MM.1S (cell line): ENCODE measurements around the gene GATB.

ENCODE experiments used
- DNase-seq: peaks from one replicate; pipeline ENCODE4 v3.0.0-alpha.2; 2015
- H2AFZ ChIP-seq: fragments of 300-600 bp; sonication (generic); 2 replicates; pipeline ENCODE4 v1.6.0; 2016; ENCODE audit warnings: antibody characterized with exemption, low read length
- H3F3A ChIP-seq: fragments of 300-600 bp; sonication (generic); 2 replicates; pipeline ENCODE4 v1.6.1; 2016; ENCODE audit warnings: mild to moderate bottlenecking, antibody characterized with exemption, low read length, moderate library complexity, mixed read lengths; ENCODE audit not compliant: insufficient read depth
- H3K27ac ChIP-seq: fragments of 300-600 bp; sonication (generic); 2 replicates; pipeline ENCODE4 v1.5.1; 2016; ENCODE audit warnings: mild to moderate bottlenecking, low read length
- H3K27me3 ChIP-seq: fragments of 300-600 bp; sonication (generic); replicated peaks from 2 replicates; pipeline ENCODE4 v1.6.0; 2016; ENCODE audit warnings: low read length; ENCODE audit not compliant: insufficient read depth
- H3K36me3 ChIP-seq: fragments of 300-600 bp; sonication (generic); replicated peaks from 2 replicates; pipeline ENCODE4 v1.6.1; 2016; ENCODE audit warnings: mild to moderate bottlenecking, low read length, mixed read lengths; ENCODE audit not compliant: insufficient read depth
- H3K4me1 ChIP-seq: fragments of 300-600 bp; sonication (generic); 2 replicates; pipeline ENCODE4 v1.6.1; 2016; ENCODE audit warnings: low read length, mixed read lengths
- H3K4me2 ChIP-seq: fragments of 300-600 bp; sonication (generic); 2 replicates; pipeline ENCODE4 v1.6.0; 2016; ENCODE audit warnings: low read depth, low read length
- H3K4me3 ChIP-seq: fragments of 300-600 bp; sonication (generic); 2 replicates; pipeline ENCODE4 v1.5.1; 2016; ENCODE audit warnings: low read length, mixed read lengths
- H3K79me2 ChIP-seq: fragments of 300-600 bp; sonication (generic); 2 replicates; pipeline ENCODE4 v1.6.1; 2016; ENCODE audit warnings: mixed run types, low read length, mixed read lengths
- H3K9ac ChIP-seq: fragments of 300-600 bp; sonication (generic); 2 replicates; pipeline ENCODE4 v1.6.1; 2016; ENCODE audit warnings: low read length, mixed read lengths
- H3K9me2 ChIP-seq: fragments of 300-600 bp; sonication (generic); replicated peaks from 2 replicates; pipeline ENCODE4 v1.6.1; 2016; ENCODE audit warnings: mild to moderate bottlenecking, low read length, mixed read lengths; ENCODE audit not compliant: insufficient read depth
- H3K9me3 ChIP-seq: fragments of 300-600 bp; sonication (generic); replicated peaks from 2 replicates; pipeline ENCODE4 v1.6.1; 2016; ENCODE audit warnings: mild to moderate bottlenecking, low read length, mixed read lengths; ENCODE audit not compliant: insufficient read depth
- H4K20me1 ChIP-seq: fragments of 300-600 bp; sonication (generic); 2 replicates; pipeline ENCODE4 v1.6.1; 2016; ENCODE audit warnings: mild to moderate bottlenecking, low read length, moderate library complexity, mixed read lengths; ENCODE audit not compliant: insufficient read depth
- EZH2 ChIP-seq: fragments of 300-600 bp; sonication (generic); optimal IDR thresholded peaks from 2 replicates; pipeline ENCODE3; 2017; ENCODE audit warnings: low read depth, mild to moderate bottlenecking, antibody characterized with exemption, low read length, mixed read lengths
- EZH2phosphoT487 ChIP-seq: fragments of 300-600 bp; sonication (generic); IDR thresholded peaks from 2 replicates; pipeline ENCODE4 v1.6.1; 2018; ENCODE audit warnings: antibody characterized with exemption, low read length
- TF ChIP-seq, protein P1 (sequence below): fragments of 300-600 bp; sonication (generic); IDR thresholded peaks from 2 replicates; pipeline ENCODE4 v1.5.1; 2016; ENCODE audit warnings: antibody characterized with exemption, low read length, mixed read lengths

The GATB gene

DNA sequence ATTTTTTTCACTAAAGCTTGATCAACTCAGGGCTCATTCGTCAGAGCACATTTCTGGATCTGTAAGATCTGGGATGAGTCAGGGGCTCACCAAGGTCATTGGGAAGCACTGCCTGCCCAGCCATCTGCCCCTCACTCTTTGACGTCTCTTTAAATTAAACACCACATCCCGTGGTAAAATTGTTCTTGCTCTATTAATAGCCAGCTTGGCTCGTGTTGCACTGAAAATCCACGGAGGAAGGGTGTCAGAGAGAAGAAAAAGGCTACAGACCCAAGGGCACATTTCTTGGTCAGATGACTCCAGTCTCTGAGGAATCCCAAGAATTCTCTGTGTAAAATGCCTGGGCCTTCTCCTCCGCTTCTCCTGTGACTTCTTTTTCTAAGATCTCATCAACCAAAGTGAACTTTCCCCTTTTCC lies 45.7 kb upstream of the GATB start:
- H3K36me3 ChIP-seq = no peaks in the 10 kb centered on the region
- H2AFZ ChIP-seq = no peak overlapping the region
- H3K79me2 ChIP-seq = no peaks in the 10 kb centered on the region
- DNase-seq = no peak
- H3K9me3 ChIP-seq = no peaks in the 10 kb centered on the region
- no peaks in the 10 kb centered on the region for H3K4me1 ChIP-seq
- no peaks in the 10 kb centered on the region for H4K20me1 ChIP-seq
- TF ChIP-seq EZH2 = no peak
- TF ChIP-seq EZH2phosphoT487 = no peak
- TF ChIP-seq, protein P1, sequence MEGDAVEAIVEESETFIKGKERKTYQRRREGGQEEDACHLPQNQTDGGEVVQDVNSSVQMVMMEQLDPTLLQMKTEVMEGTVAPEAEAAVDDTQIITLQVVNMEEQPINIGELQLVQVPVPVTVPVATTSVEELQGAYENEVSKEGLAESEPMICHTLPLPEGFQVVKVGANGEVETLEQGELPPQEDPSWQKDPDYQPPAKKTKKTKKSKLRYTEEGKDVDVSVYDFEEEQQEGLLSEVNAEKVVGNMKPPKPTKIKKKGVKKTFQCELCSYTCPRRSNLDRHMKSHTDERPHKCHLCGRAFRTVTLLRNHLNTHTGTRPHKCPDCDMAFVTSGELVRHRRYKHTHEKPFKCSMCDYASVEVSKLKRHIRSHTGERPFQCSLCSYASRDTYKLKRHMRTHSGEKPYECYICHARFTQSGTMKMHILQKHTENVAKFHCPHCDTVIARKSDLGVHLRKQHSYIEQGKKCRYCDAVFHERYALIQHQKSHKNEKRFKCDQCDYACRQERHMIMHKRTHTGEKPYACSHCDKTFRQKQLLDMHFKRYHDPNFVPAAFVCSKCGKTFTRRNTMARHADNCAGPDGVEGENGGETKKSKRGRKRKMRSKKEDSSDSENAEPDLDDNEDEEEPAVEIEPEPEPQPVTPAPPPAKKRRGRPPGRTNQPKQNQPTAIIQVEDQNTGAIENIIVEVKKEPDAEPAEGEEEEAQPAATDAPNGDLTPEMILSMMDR = no peak
- no peak overlapping the region for H3K4me3 ChIP-seq
- H3F3A ChIP-seq = no peaks in the 10 kb centered on the region
- no peaks in the 10 kb centered on the region for H3K27me3 ChIP-seq
- no peak overlapping the region for H3K4me2 ChIP-seq
- no peak overlapping the region for H3K27ac ChIP-seq
- H3K9me2 ChIP-seq = no peaks in the 10 kb centered on the region
- no peak overlapping the region for H3K9ac ChIP-seq

- no peaks in the 10 kb centered on the region for H3F3A ChIP-seq
- H4K20me1 ChIP-seq = no peaks in the 10 kb centered on the region
- H3K9ac ChIP-seq = no peak overlapping the region
- no peak for DNase-seq
- H3K9me2 ChIP-seq = no peaks in the 10 kb centered on the region
- TF ChIP-seq EZH2phosphoT487 (no peak), EZH2 (no peak)
- TF ChIP-seq, protein P1 = no peak
- no peak overlapping the region for H2AFZ ChIP-seq
- H3K4me1 ChIP-seq = peaks cover 2% of the 10 kb centered on the region; the same call in 1 of the 2 replicates
- no peak overlapping the region for H3K27ac ChIP-seq
- no peaks in the 10 kb centered on the region for H3K36me3 ChIP-seq
- no peaks in the 10 kb centered on the region for H3K27me3 ChIP-seq
- no peak overlapping the region for H3K4me2 ChIP-seq
- H3K79me2 ChIP-seq = no peaks in the 10 kb centered on the region
- no peaks in the 10 kb centered on the region for H3K9me3 ChIP-seq
- no peak overlapping the region for H3K4me3 ChIP-seq
Measured at GRCh38 chr4:151804821-151805220, 44.0 kb upstream of the GATB start.

DNA sequence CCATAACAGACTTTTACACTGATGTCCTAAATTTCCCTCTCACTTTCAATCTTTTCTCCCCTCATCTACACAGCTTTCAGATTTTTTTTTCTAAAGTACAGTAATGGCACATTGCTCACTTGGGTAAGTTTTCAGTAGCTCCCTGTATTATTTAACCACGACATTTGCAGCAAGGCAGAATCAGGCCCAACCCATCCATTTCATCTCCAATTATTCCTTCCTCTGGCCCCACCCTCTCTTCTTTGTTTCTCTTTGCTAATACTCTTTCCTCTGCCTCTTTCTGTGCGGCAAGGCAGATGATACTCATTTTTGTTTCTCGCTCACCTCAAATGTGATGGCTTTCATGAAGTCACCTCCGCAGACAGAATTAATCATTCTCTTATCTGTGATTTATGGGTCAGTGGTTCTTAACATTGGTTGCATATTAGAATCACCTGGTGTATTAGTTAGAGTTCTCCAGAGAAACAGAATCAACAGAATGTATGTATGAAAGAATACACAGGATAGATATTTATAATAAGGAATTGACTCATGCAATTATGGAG lies 43.4 kb upstream of the GATB start:
- Histone ChIP-seq H3K9me2 (no peaks in the 10 kb centered on the region), H3K4me3 (no peak overlapping the region), H3K36me3 (no peaks in the 10 kb centered on the region), H3K4me2 (no peak overlapping the region), H2AFZ (no peak overlapping the region), H3F3A (0 out of 2 replicates have a peak, but pooled peaks cover 2% of the 10 kb centered on the region), H3K27me3 (no peaks in the 10 kb centered on the region), H3K9ac (no peak overlapping the region), H4K20me1 (no peaks in the 10 kb centered on the region), H3K79me2 (no peaks in the 10 kb centered on the region), H3K9me3 (no peaks in the 10 kb centered on the region), H3K27ac (no peak overlapping the region), H3K4me1 (peaks cover 9% of the 10 kb centered on the region)
- TF ChIP-seq, protein P1 = no peak
- TF ChIP-seq EZH2phosphoT487 (no peak), EZH2 (no peak)
- no peak for DNase-seq
